Upper lobe of left lung (tissue), 6 donors: ENCODE results near the gene IFT22. TPM values are rescaled to one million over a fixed set of nuclear protein-coding genes. Genes with fewer than 3 reads are reported as not detected.
"Not testable (repeated sequence)": the region's sequence is repeated elsewhere in the genome, so short reads cannot be mapped to it uniquely, and the experiment has no call there.

ENCODE experiments used
- ATAC-seq, 2 donors: fragments of 200-7000 bp; cut with Tn5 transposase; one replicate each; pipeline ENCODE4 v1.9.1; 2022; ENCODE audit warnings: mild to moderate bottlenecking in 2 of 2, moderate library complexity in 2 of 2; ENCODE audit not compliant: low FRiP score in 2 of 2
- DNase-seq, 2 donors: peaks; one replicate each; pipeline ENCODE4 v3.0.0-alpha.2; 2019 to 2020
- H3K27ac ChIP-seq, 4 donors: fragments of 200-600 bp; sonication (generic); one replicate each; pipeline ENCODE4 v1.5.1; 2016 to 2019
- H3K27me3 ChIP-seq, 4 donors: fragments of 200-600 bp; sonication (generic); one replicate each; pipeline ENCODE4 v1.5.1; 2017 to 2019
- H3K36me3 ChIP-seq, 4 donors: fragments of 200-600 bp; sonication (generic); one replicate each; pipeline ENCODE4 v1.5.1; 2016 to 2019
- H3K4me1 ChIP-seq, 4 donors: fragments of 200-600 bp; sonication (generic); one replicate each; pipeline ENCODE4 v1.5.1; 2018 to 2019
- H3K4me3 ChIP-seq, 4 donors: fragments of 200-600 bp; sonication (generic); one replicate each; pipeline ENCODE4 v1.5.1; 2017 to 2019; ENCODE audit warnings: mild to moderate bottlenecking in 2 of 4, moderate library complexity in 1 of 4
- H3K9me3 ChIP-seq, 4 donors: fragments of 200-600 bp; sonication (generic); one replicate each; pipeline ENCODE4 v1.5.1; 2018 to 2019
- CTCF ChIP-seq, 6 experiments: fragments of 450-650 bp in 4 of 6; fragments of 200-600 bp in 2 of 6; sonication (generic) in 2 of 6; IDR thresholded peaks; one replicate each; pipeline ENCODE4 v1.5.1; 2016 to 2019; ENCODE audit warnings: antibody characterized with exemption in 6 of 6
- EP300 ChIP-seq, 4 donors: sonication (generic); formaldehyde crosslinking; IDR thresholded peaks; one replicate each; pipeline ENCODE4 v1.5.1; 2017; ENCODE audit warnings: antibody characterized with exemption in 4 of 4, control low read depth in 2 of 4
- POLR2A ChIP-seq, 4 donors: fragments of 450-650 bp; IDR thresholded peaks; one replicate each; pipeline ENCODE4 v1.5.1; 2016 to 2017; ENCODE audit warnings: antibody characterized with exemption in 4 of 4, mild to moderate bottlenecking in 2 of 4
- POLR2AphosphoS5 ChIP-seq, 2 donors: sonication (generic); formaldehyde crosslinking; IDR thresholded peaks; one replicate each; pipeline ENCODE4 v1.5.1; 2017; ENCODE audit warnings: antibody characterized with exemption in 2 of 2
- WGBS, 2 donors: methylation state at CpG; one replicate each; pipeline ENCODE4 v1.1.5; 2017 to 2018; 5-methylcytosine and 5-hydroxymethylcytosine counted together
- small RNA-seq, 4 donors: library from RNA; depleted of rRNA; stranded (forward); fragments of <200 nt; gene quantifications; one replicate each; pipeline ENCODE3, GENCODE V24; 2016
- total RNA-seq, 6 donors: library from RNA; depleted of rRNA in 4 of 6; stranded (reverse); fragments of >200 nt in 4 of 6; gene quantifications; one replicate each; pipeline versions ENCODE4 v1.1.0 to v1.2.1, GENCODE V29; 2016 to 2021
- donor health status: DM: no; HTN: no; CAD: no; lungs with moderate emphysema.
- donor health status: DM: no; HTN: yes; CAD: no; lungs with severe emphysema.

IFT22 gene
- total RNA-seq, 6 donors from 2014 or later = 7.3 to 30.5 (median 17.3) TPM

GRCh38 chr7:101273206-101273605, 48.4 kb downstream of the IFT22 start:
- DNase-seq (no peak), ATAC-seq (no peak)
- Histone ChIP-seq H3K27me3 (no peaks in the 10 kb centered on the region), H3K4me1 (no peaks in the 10 kb centered on the region), H3K27ac (no peak overlapping the region), H3K36me3 (no peaks in the 10 kb centered on the region), H3K4me3 (no peak overlapping the region), H3K9me3 (no peaks in the 10 kb centered on the region)
- TF ChIP-seq CTCF (IDR thresholded peaks at IDR 0.05) (no peak), EP300 (IDR thresholded peaks at IDR 0.05) (no peak), POLR2A (IDR thresholded peaks at IDR 0.05) (no peak), POLR2AphosphoS5 (IDR thresholded peaks at IDR 0.05) (no peak)
- whole genome bisulfite sequencing, 2 donors = 63 to 72% methylated on average over 4 of the region's 4 CpGs

GRCh38 chr7:101271021-101271420, 50.6 kb downstream of the IFT22 start:
- 75 to 79% methylated on average over 5 of the region's 5 CpGs for WGBS, 2 donors
- Histone ChIP-seq H3K9me3 (no peaks in the 10 kb centered on the region), H3K27me3 (no peaks in the 10 kb centered on the region), H3K36me3 (no peaks in the 10 kb centered on the region), H3K27ac (no peak overlapping the region), H3K4me1 (no peaks in the 10 kb centered on the region), H3K4me3 (no peak overlapping the region)
- ATAC-seq (no peak), DNase-seq (no peak)
- TF ChIP-seq POLR2AphosphoS5 (IDR thresholded peaks at IDR 0.05) = no peak
- no peak for TF ChIP-seq EP300 (IDR thresholded peaks at IDR 0.05)
- TF ChIP-seq CTCF (IDR thresholded peaks at IDR 0.05) = no peak
- TF ChIP-seq POLR2A (IDR thresholded peaks at IDR 0.05) = no peak

- WGBS, 2 donors = 89 to 90% methylated on average over 21 of the region's 21 CpGs
- H3K36me3 ChIP-seq = no peaks in the 10 kb centered on the region
- H3K4me1 ChIP-seq = no peaks in the 10 kb centered on the region
- ATAC-seq = no peak
- no peaks in the 10 kb centered on the region for H3K27me3 ChIP-seq
- H3K4me3 ChIP-seq = no peak overlapping the region
- no peak overlapping the region for H3K27ac ChIP-seq
- TF ChIP-seq CTCF (IDR thresholded peaks at IDR 0.05) (no peak), EP300 (IDR thresholded peaks at IDR 0.05) (no peak), POLR2AphosphoS5 (IDR thresholded peaks at IDR 0.05) (no peak), POLR2A (IDR thresholded peaks at IDR 0.05) (no peak)
- no peak for DNase-seq
- no peaks in the 10 kb centered on the region for H3K9me3 ChIP-seq
These were observed 51.9 kb downstream of the IFT22 start for GRCh38 chr7:101269664-101270063.

GRCh38 chr7:101265622-101266516, 55.7 kb downstream of the IFT22 start:
- H3K27me3 ChIP-seq = no peaks in the 10 kb centered on the region
- no peak overlapping the region for H3K4me3 ChIP-seq
- no peaks in the 10 kb centered on the region for H3K9me3 ChIP-seq
- DNase-seq = no peak
- H3K36me3 ChIP-seq = no peaks in the 10 kb centered on the region
- TF ChIP-seq EP300 (IDR thresholded peaks at IDR 0.05) = no peak
- no peak for TF ChIP-seq POLR2AphosphoS5 (IDR thresholded peaks at IDR 0.05)
- TF ChIP-seq CTCF (IDR thresholded peaks at IDR 0.05) = no peak
- TF ChIP-seq POLR2A (IDR thresholded peaks at IDR 0.05) = no peak
- no peaks in the 10 kb centered on the region for H3K4me1 ChIP-seq
- ATAC-seq = no peak
- H3K27ac ChIP-seq = no peak overlapping the region
- 72% methylated on average over 17 of the region's 17 CpGs for WGBS, 2 donors

GRCh38 chr7:101264102-101264706, 57.4 kb downstream of the IFT22 start:
- H3K4me1 ChIP-seq, ATAC-seq, H3K27me3 ChIP-seq, H3K4me3 ChIP-seq, DNase-seq, H3K36me3 ChIP-seq, H3K9me3 ChIP-seq, H3K27ac ChIP-seq: not testable (repeated sequence)
- WGBS, 2 donors = 53 to 55% methylated on average over 6 of the region's 6 CpGs

Small RNA genes within 50 kb of the gene (small RNA-seq; reads per million reads assigned to genes)
- 0 reads per million in 4 donors for gene RNU6-1104P

Other genes with a start within 250 kb of the IFT22 start
- gene TRIM56, start 236.3 kb downstream of the IFT22 start, total RNA-seq = 10 to 100 TPM; 25.4 to 66.1 (median 51.3) TPM
- gene SERPINE1, start 194.7 kb downstream of the IFT22 start, total RNA-seq = 100 to 1,000 TPM in 1 of 6 donors, 10 to 100 TPM in 4, 1 to 10 TPM in 1; 8.4 to 125 (median 24.0) TPM
- gene AP1S1, start 167.3 kb downstream of the IFT22 start, total RNA-seq = 10 to 100 TPM; 17.1 to 41.9 (median 33.8) TPM
- under 1 TPM in 2 of 6 donors, not detected in 4; 0.24 to 0.33 TPM for gene VGF, start 156.2 kb downstream of the IFT22 start, total RNA-seq
- not detected for gene NAT16, start 141.5 kb downstream of the IFT22 start, total RNA-seq
- gene MOGAT3, start 120.8 kb downstream of the IFT22 start, total RNA-seq = not detected
- 100 to 1,000 TPM in 1 of 6 donors, 10 to 100 TPM in 5; 38.2 to 104 (median 66.2) TPM for gene PLOD3, start 104.2 kb downstream of the IFT22 start, total RNA-seq
- gene ZNHIT1, start 103.6 kb downstream of the IFT22 start, total RNA-seq = 10 to 100 TPM; 46.1 to 74.3 (median 68.5) TPM
- 10 to 100 TPM in 3 of 6 donors, 1 to 10 TPM in 3; 6.0 to 31.4 (median 8.8) TPM for gene CLDN15, start 84.0 kb downstream of the IFT22 start, total RNA-seq
- gene FIS1, start 76.7 kb downstream of the IFT22 start, total RNA-seq = 100 to 1,000 TPM; 167 to 276 (median 221) TPM
- 1 to 10 TPM in 1 of 6 donors, under 1 TPM in 3, not detected in 2; 0.20 to 1.0 (median 0.30) TPM for gene COL26A1, start 41.1 kb upstream of the IFT22 start, total RNA-seq